22Rv1 (cell line): ENCODE measurements around the gene SESN3.

Source experiments
- ZFX ChIP-seq: fragments of 450-650 bp; IDR thresholded peaks from 2 replicates; pipeline ENCODE4 v1.6.1; 2017; ENCODE audit warnings: antibody characterized with exemption, borderline replicate concordance
- TF ChIP-seq, protein P1 (sequence below): fragments of 450-650 bp; IDR thresholded peaks from 2 replicates; pipeline ENCODE4 v1.5.1; 2017; ENCODE audit warnings: mild to moderate bottlenecking

- TF ChIP-seq, protein P1, sequence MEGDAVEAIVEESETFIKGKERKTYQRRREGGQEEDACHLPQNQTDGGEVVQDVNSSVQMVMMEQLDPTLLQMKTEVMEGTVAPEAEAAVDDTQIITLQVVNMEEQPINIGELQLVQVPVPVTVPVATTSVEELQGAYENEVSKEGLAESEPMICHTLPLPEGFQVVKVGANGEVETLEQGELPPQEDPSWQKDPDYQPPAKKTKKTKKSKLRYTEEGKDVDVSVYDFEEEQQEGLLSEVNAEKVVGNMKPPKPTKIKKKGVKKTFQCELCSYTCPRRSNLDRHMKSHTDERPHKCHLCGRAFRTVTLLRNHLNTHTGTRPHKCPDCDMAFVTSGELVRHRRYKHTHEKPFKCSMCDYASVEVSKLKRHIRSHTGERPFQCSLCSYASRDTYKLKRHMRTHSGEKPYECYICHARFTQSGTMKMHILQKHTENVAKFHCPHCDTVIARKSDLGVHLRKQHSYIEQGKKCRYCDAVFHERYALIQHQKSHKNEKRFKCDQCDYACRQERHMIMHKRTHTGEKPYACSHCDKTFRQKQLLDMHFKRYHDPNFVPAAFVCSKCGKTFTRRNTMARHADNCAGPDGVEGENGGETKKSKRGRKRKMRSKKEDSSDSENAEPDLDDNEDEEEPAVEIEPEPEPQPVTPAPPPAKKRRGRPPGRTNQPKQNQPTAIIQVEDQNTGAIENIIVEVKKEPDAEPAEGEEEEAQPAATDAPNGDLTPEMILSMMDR, result no peak
- no peak for TF ChIP-seq ZFX
Observed at GRCh38 chr11:95267601-95268213, 36.7 kb upstream of the SESN3 start.
